ENCODE measurements around the gene COL11A1. TPM values are rescaled to one million over a fixed set of nuclear protein-coding genes. Genes with fewer than 3 reads are reported as not detected.

COL11A1 gene
- total RNA-seq, 4 donors from 2014 or later = 0.34 to 3.7 (median 1.8) TPM

DNA sequence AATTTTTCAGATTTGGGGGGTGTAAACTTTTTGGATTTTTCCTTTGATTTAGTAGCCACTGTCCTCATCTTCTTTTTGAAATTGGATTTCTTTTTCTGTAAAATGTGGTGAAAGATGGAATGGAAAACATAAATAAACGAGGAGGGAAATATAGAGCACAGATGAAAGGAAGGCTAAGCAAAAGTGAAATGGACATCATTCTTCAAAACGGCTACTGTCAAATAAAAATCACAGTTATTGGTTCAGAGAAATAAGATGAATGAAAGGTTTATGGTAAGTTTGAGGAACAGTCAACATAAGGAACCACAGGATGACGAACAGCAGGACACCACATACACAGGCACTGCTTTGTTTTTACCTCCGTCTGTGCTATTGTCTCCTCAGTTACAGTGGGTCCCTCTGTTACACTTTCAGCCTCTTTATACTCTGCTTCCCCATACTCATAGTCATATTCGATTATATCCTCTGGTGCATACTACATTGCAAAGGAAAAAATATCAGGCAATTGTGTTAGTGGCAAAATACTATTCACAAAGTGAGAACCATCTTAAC is 82.4 kb downstream of the COL11A1 start:
- no peak overlapping the region for H3K4me3 ChIP-seq (ENCODE audit: low read depth, poor library complexity, severe bottlenecking)
- intact Hi-C loops (cut with DNase I; ENCODE audit: low total_unique reads) = no loop called here
- TF ChIP-seq, protein P1, sequence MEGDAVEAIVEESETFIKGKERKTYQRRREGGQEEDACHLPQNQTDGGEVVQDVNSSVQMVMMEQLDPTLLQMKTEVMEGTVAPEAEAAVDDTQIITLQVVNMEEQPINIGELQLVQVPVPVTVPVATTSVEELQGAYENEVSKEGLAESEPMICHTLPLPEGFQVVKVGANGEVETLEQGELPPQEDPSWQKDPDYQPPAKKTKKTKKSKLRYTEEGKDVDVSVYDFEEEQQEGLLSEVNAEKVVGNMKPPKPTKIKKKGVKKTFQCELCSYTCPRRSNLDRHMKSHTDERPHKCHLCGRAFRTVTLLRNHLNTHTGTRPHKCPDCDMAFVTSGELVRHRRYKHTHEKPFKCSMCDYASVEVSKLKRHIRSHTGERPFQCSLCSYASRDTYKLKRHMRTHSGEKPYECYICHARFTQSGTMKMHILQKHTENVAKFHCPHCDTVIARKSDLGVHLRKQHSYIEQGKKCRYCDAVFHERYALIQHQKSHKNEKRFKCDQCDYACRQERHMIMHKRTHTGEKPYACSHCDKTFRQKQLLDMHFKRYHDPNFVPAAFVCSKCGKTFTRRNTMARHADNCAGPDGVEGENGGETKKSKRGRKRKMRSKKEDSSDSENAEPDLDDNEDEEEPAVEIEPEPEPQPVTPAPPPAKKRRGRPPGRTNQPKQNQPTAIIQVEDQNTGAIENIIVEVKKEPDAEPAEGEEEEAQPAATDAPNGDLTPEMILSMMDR (IDR thresholded peaks at IDR 0.05) = no peak
- no peak for TF ChIP-seq POLR2A (IDR thresholded peaks at IDR 0.05)
- no peak for DNase-seq (ENCODE audit: low spot score in 2 of 2)
- 61 to 65% methylated on average over 5 of the region's 5 CpGs for WGBS, 2 donors

GRCh38 chr1:103024051-103024450 is 84.3 kb downstream of the COL11A1 start:
- TF ChIP-seq, protein P1 (IDR thresholded peaks at IDR 0.05) = no peak
- no peak for TF ChIP-seq POLR2A (IDR thresholded peaks at IDR 0.05)
- intact Hi-C loops (cut with DNase I; ENCODE audit: low total_unique reads) = no loop called here
- no peak for DNase-seq (ENCODE audit: low spot score in 2 of 2)
- H3K4me3 ChIP-seq (ENCODE audit: low read depth, poor library complexity, severe bottlenecking) = no peak overlapping the region
- 73 to 77% methylated on average over 1 of the region's 1 CpG for WGBS, 2 donors

- no peak for DNase-seq (ENCODE audit: low spot score in 2 of 2)
- 69 to 75% methylated on average over 3 of the region's 3 CpGs for WGBS, 2 donors
Observed at GRCh38 chr1:103002005-103002404, 106.3 kb downstream of the COL11A1 start.

GRCh38 chr1:102978874-102979273 is 129.4 kb downstream of the COL11A1 start:
- no peak for DNase-seq (ENCODE audit: low spot score in 2 of 2)
- no peak for TF ChIP-seq POLR2A (IDR thresholded peaks at IDR 0.05)
- TF ChIP-seq, protein P1 (IDR thresholded peaks at IDR 0.05) = no peak
- intact Hi-C loops (cut with DNase I; ENCODE audit: low total_unique reads) = no loop called here
- 85 to 88% methylated on average over 6 of the region's 6 CpGs for WGBS, 2 donors
- no peak overlapping the region for H3K4me3 ChIP-seq (ENCODE audit: low read depth, poor library complexity, severe bottlenecking)

More at GRCh38 chr1:103002005-103002404, 106.3 kb downstream of the COL11A1 start:
- no peak for TF ChIP-seq POLR2A (IDR thresholded peaks at IDR 0.05)
- TF ChIP-seq, protein P1 (IDR thresholded peaks at IDR 0.05) = no peak
- intact Hi-C loops (cut with DNase I; ENCODE audit: low total_unique reads) = no loop called here
- H3K4me3 ChIP-seq (ENCODE audit: low read depth, poor library complexity, severe bottlenecking) = no peak overlapping the region

- intact Hi-C loops (cut with DNase I; ENCODE audit: low total_unique reads) = no loop called here
- no peak overlapping the region for H3K4me3 ChIP-seq (ENCODE audit: low read depth, poor library complexity, severe bottlenecking)
- no peak for TF ChIP-seq POLR2A (IDR thresholded peaks at IDR 0.05)
- TF ChIP-seq, protein P1 (IDR thresholded peaks at IDR 0.05) = no peak
- DNase-seq (ENCODE audit: low spot score in 2 of 2) = no peak
Observed at GRCh38 chr1:102977292-102977691, 131.0 kb downstream of the COL11A1 start.

GRCh38 chr1:102970496-102971078 is 137.7 kb downstream of the COL11A1 start:
- DNase-seq (ENCODE audit: low spot score in 2 of 2) = no peak
- H3K4me3 ChIP-seq (ENCODE audit: low read depth, poor library complexity, severe bottlenecking) = no peak overlapping the region
- TF ChIP-seq POLR2A (IDR thresholded peaks at IDR 0.05) = no peak
- TF ChIP-seq, protein P1 (IDR thresholded peaks at IDR 0.05) = no peak
- WGBS, 2 donors = 66 to 71% methylated on average over 17 of the region's 17 CpGs
- intact Hi-C loops (cut with DNase I; ENCODE audit: low total_unique reads) = no loop called here
